Astrocyte (in vitro differentiated cells and primary cell): ENCODE results near the gene PIAS2. TPM values are rescaled to one million over a fixed set of nuclear protein-coding genes. Genes with fewer than 3 reads are reported as not detected.

Experiments used
- DNase-seq: peaks from one replicate; pipeline ENCODE4 v3.0.0-alpha.2; 2010; ENCODE audit warnings: low read depth
- FAIRE-seq: peaks from 2 replicates; lab custom pipeline; 2011; peaks lifted over from hg19 to GRCh38; lab: Jason Lieb, UNC
- H2AFZ ChIP-seq: 2 replicates; pipeline ENCODE4 v1.6.0; 2012; ENCODE audit warnings: low read depth, low read length, inconsistent platforms
- H3K27ac ChIP-seq: 2 replicates; pipeline ENCODE4 v1.5.1; 2011; ENCODE audit warnings: low read depth, low read length, inconsistent platforms
- H3K27me3 ChIP-seq: 2 replicates; pipeline ENCODE4 v1.6.0; 2011; ENCODE audit warnings: low read length, inconsistent platforms; ENCODE audit not compliant: insufficient read depth
- H3K36me3 ChIP-seq: 2 replicates; pipeline ENCODE4 v1.5.1; 2011; ENCODE audit warnings: low read length, inconsistent platforms; ENCODE audit not compliant: insufficient read depth
- H3K4me1 ChIP-seq: 2 replicates; pipeline ENCODE4 v1.5.1; 2011; ENCODE audit warnings: low read length, inconsistent platforms; ENCODE audit not compliant: insufficient read depth
- H3K4me2 ChIP-seq: 2 replicates; pipeline ENCODE4 v1.6.0; 2012; ENCODE audit warnings: low read length, inconsistent platforms
- H3K4me3 ChIP-seq: 2 replicates; pipeline ENCODE4 v1.5.1; 2011; ENCODE audit warnings: low read depth, mild to moderate bottlenecking, low read length, inconsistent platforms; ENCODE audit not compliant: insufficient read depth
- H3K79me2 ChIP-seq: 2 replicates; pipeline ENCODE4 v1.6.0; 2012; ENCODE audit warnings: mild to moderate bottlenecking, low read length, inconsistent platforms; ENCODE audit not compliant: insufficient read depth
- H3K9ac ChIP-seq: 2 replicates; pipeline ENCODE4 v1.6.0; 2012; ENCODE audit warnings: mild to moderate bottlenecking, low read length, inconsistent platforms
- H3K9me3 ChIP-seq: 2 replicates; pipeline ENCODE4 v1.5.1; 2012; ENCODE audit warnings: low read depth, mild to moderate bottlenecking, low read length, inconsistent platforms; ENCODE audit not compliant: insufficient read depth
- H4K20me1 ChIP-seq: 2 replicates; pipeline ENCODE4 v1.6.0; 2012; ENCODE audit warnings: low read length, inconsistent platforms; ENCODE audit not compliant: insufficient read depth
- H3K27ac Mint-ChIP-seq: one replicate; pipeline ENCODE4 v1.8.0; 2021; ENCODE audit warnings: mild to moderate bottlenecking, mixed read lengths; ENCODE audit not compliant: unreplicated experiment
- H3K27me3 Mint-ChIP-seq: one replicate; pipeline ENCODE4 v1.8.0; 2021; ENCODE audit warnings: low read depth, mixed read lengths; ENCODE audit not compliant: unreplicated experiment
- H3K36me3 Mint-ChIP-seq: one replicate; pipeline ENCODE4 v1.8.0; 2021; ENCODE audit warnings: low read depth, mixed read lengths; ENCODE audit not compliant: unreplicated experiment
- H3K4me1 Mint-ChIP-seq: one replicate; pipeline ENCODE4 v1.8.0; 2021; ENCODE audit warnings: low read depth, mixed read lengths; ENCODE audit not compliant: unreplicated experiment
- H3K4me3 Mint-ChIP-seq: one replicate; pipeline ENCODE4 v1.8.0; 2021; ENCODE audit warnings: mild to moderate bottlenecking, moderate library complexity, mixed read lengths; ENCODE audit not compliant: unreplicated experiment
- H3K9me3 Mint-ChIP-seq: one replicate; pipeline ENCODE4 v1.8.0; 2021; ENCODE audit warnings: mild to moderate bottlenecking, mixed read lengths; ENCODE audit not compliant: unreplicated experiment
- CTCF ChIP-seq: IDR thresholded peaks from 2 replicates; pipeline ENCODE4 v1.5.1; 2011; ENCODE audit warnings: low read depth, mild to moderate bottlenecking, inconsistent platforms, low read length, moderate library complexity; ENCODE audit not compliant: insufficient read depth
- EZH2 ChIP-seq: IDR thresholded peaks from 2 replicates; pipeline ENCODE4 v1.6.1; 2012; ENCODE audit warnings: mild to moderate bottlenecking, low read length, inconsistent platforms; ENCODE audit not compliant: insufficient read depth
- total RNA-seq: library from RNA; stranded (reverse); gene quantifications from 2 replicates; pipeline ENCODE4 v1.2.1, GENCODE V29; 2021

Gene PIAS2
- total RNA-seq, 1 donor from 2014 or later, result 29.3 TPM

- no peak overlapping the region for H3K27ac ChIP-seq
- no peak overlapping the region for H3K4me2 ChIP-seq
- H4K20me1 ChIP-seq, result no peaks in the 10 kb centered on the region
- H3K4me1 ChIP-seq, result no peaks in the 10 kb centered on the region
- no peaks in the 10 kb centered on the region for H3K27me3 ChIP-seq
- H3K4me3 ChIP-seq, result no peak overlapping the region
- H3K4me3 Mint-ChIP-seq, result no peak overlapping the region
- no peaks in the 10 kb centered on the region for H3K4me1 Mint-ChIP-seq
- DNase-seq (no peak), FAIRE-seq (peak; percentile 32)
- H3K36me3 ChIP-seq, result no peaks in the 10 kb centered on the region
- no peaks in the 10 kb centered on the region for H3K9me3 ChIP-seq
- H2AFZ ChIP-seq, result no peak overlapping the region
- H3K27me3 Mint-ChIP-seq, result no peaks in the 10 kb centered on the region
- no peak for TF ChIP-seq EZH2
- TF ChIP-seq CTCF, result no peak
- H3K9me3 Mint-ChIP-seq, result no peaks in the 10 kb centered on the region
- H3K27ac Mint-ChIP-seq, result no peak overlapping the region
- H3K9ac ChIP-seq, result no peak overlapping the region
- no peaks in the 10 kb centered on the region for H3K79me2 ChIP-seq
- peaks cover 4% of the 10 kb centered on the region for H3K36me3 Mint-ChIP-seq
Observed at GRCh38 chr18:46829531-46829930, 87.8 kb downstream of the PIAS2 start.

GRCh38 chr18:46821856-46822711 is 95.2 kb downstream of the PIAS2 start:
- H3K4me1 Mint-ChIP-seq, result peaks cover 9% of the 10 kb centered on the region
- no peaks in the 10 kb centered on the region for H3K27me3 Mint-ChIP-seq
- Histone ChIP-seq H3K4me2 (no peak overlapping the region), H3K4me3 (no peak overlapping the region), H3K27ac (no peak overlapping the region), H3K36me3 (no peaks in the 10 kb centered on the region), H3K79me2 (no peaks in the 10 kb centered on the region), H3K4me1 (no peaks in the 10 kb centered on the region), H2AFZ (no peak overlapping the region), H3K27me3 (no peaks in the 10 kb centered on the region), H4K20me1 (no peaks in the 10 kb centered on the region), H3K9me3 (no peaks in the 10 kb centered on the region), H3K9ac (no peak overlapping the region)
- peak; percentile 11 for DNase-seq
- H3K36me3 Mint-ChIP-seq, result no peaks in the 10 kb centered on the region
- TF ChIP-seq CTCF (no peak), EZH2 (no peak)
- H3K4me3 Mint-ChIP-seq, result no peak overlapping the region
- no peaks in the 10 kb centered on the region for H3K9me3 Mint-ChIP-seq
- H3K27ac Mint-ChIP-seq, result no peak overlapping the region
- FAIRE-seq, result peak; percentile 9

GRCh38 chr18:46820863-46821262 is 96.4 kb downstream of the PIAS2 start:
- no peak for FAIRE-seq
- Histone ChIP-seq H3K27ac (no peak overlapping the region), H4K20me1 (no peaks in the 10 kb centered on the region), H2AFZ (no peak overlapping the region), H3K36me3 (no peaks in the 10 kb centered on the region), H3K79me2 (no peaks in the 10 kb centered on the region), H3K4me2 (no peak overlapping the region), H3K4me3 (no peak overlapping the region), H3K27me3 (no peaks in the 10 kb centered on the region), H3K4me1 (no peaks in the 10 kb centered on the region), H3K9ac (no peak overlapping the region), H3K9me3 (no peaks in the 10 kb centered on the region)
- no peak for DNase-seq
- TF ChIP-seq EZH2 (no peak), CTCF (no peak)
- Mint-ChIP-seq H3K27ac (no peak overlapping the region), H3K4me1 (peaks cover 9% of the 10 kb centered on the region), H3K27me3 (no peaks in the 10 kb centered on the region), H3K9me3 (no peaks in the 10 kb centered on the region), H3K4me3 (no peak overlapping the region), H3K36me3 (no peaks in the 10 kb centered on the region)
